GM12872 (cell line): ENCODE measurements around the gene PPM1H.

ENCODE experiments used
- TF ChIP-seq, protein P1 (sequence below): IDR thresholded peaks from 3 replicates; pipeline ENCODE4 v1.5.1; 2011; ENCODE audit warnings: low read depth, mild to moderate bottlenecking, low read length, moderate library complexity; ENCODE audit not compliant: insufficient read depth

Gene PPM1H

DNA sequence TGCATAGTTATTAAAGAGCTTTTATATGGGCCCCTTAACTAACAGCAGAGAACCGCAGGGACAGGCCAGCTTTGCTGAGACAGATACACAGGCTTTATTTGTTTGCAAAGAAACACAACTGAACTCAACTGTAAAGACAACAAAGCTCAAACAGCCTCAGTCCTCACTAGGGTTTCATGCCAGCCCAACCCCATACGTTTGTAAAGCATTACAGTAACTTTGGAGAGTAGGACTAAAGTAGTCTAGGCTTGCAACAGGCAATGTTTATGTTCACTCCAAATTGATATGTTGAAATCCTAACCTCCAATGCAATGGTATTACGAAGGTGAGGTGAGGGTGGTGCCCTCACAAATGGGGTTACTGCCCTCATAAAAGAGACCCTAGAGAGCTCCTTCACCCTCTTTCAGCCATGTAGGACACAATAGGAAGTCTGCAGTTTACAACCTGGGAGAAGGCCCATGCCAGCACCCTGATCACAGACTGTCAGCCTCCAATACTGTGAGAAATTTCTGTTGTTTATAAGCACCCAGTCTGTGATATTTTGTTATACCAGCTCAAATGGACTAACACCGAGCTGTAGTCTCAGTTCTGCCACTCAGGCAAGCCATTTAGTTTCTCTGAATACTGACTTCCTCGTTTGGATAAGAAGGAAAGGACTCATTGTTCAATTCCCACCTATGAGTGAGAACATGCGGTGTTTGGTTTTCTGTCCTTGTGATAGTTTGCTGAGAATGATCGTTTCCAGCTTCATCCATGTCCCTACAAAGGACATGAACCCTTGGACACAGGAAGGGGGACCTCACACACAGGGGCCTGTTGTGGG, 35.2 kb downstream of the PPM1H start:
- TF ChIP-seq, protein P1, sequence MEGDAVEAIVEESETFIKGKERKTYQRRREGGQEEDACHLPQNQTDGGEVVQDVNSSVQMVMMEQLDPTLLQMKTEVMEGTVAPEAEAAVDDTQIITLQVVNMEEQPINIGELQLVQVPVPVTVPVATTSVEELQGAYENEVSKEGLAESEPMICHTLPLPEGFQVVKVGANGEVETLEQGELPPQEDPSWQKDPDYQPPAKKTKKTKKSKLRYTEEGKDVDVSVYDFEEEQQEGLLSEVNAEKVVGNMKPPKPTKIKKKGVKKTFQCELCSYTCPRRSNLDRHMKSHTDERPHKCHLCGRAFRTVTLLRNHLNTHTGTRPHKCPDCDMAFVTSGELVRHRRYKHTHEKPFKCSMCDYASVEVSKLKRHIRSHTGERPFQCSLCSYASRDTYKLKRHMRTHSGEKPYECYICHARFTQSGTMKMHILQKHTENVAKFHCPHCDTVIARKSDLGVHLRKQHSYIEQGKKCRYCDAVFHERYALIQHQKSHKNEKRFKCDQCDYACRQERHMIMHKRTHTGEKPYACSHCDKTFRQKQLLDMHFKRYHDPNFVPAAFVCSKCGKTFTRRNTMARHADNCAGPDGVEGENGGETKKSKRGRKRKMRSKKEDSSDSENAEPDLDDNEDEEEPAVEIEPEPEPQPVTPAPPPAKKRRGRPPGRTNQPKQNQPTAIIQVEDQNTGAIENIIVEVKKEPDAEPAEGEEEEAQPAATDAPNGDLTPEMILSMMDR = no peak

DNA sequence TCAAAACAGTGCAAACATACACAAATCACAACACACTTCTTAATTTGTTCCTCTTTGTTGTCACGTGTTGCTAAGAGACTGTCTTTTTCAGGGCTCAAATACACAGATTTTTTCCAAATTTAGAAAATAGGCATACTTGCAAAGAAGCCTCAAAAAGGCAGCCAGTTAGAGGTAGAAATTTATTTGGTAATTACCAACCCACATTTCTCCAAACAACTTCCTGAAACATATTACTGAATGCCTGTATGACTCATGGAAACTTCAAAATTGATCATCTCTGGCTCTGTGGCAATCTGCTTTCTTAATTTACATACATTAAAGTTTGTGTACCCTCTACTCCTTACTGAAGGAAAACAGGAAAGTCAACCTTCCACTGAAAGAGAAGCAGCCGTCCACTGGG, 36.4 kb downstream of the PPM1H start:
- TF ChIP-seq, protein P1 = no peak

DNA sequence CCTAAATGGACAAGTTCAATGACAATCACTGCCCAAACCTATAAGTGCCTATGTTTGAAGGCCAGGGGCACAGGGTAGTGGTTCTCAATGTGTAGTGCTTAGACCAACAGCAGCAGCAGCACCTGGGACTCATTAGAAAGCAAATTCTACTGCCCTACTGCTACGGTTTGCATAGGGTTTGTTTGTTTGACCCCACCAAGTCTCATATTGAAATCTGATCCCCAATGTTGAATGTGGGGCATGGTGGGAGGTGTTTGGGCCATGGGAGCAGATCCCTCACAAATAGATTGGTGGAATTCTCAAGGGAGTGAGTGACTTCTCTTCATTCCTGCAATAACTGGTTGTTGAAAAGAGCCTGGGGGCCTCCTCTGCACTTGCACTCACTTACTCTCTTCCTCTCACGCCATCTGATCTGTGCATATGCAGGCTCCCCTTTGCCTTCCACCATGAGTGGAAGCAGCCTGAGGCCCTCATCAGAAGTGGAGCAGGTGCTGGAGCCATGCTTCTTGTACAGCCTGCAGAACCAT, 39.5 kb downstream of the PPM1H start:
- TF ChIP-seq, protein P1 = no peak

DNA sequence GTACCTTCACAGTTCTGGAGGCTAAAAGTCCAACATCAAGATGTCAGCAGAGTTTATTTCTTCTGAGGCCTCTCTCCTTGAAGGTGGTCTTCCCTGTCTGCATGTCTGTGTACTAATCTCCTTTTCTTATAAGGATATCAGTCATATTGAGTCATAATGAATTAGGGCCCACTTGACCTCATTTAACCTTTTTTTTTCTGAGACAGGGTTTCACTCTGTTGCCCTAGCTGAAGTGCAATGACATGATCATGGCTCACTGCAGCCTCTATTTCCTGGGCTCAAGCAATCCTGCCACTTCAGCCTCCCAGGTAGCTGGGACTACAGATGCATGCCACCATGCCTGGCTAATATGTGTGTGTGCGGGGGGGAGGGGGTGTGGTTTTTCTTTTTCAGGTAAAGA, 41.7 kb downstream of the PPM1H start:
- TF ChIP-seq, protein P1 = no peak

DNA sequence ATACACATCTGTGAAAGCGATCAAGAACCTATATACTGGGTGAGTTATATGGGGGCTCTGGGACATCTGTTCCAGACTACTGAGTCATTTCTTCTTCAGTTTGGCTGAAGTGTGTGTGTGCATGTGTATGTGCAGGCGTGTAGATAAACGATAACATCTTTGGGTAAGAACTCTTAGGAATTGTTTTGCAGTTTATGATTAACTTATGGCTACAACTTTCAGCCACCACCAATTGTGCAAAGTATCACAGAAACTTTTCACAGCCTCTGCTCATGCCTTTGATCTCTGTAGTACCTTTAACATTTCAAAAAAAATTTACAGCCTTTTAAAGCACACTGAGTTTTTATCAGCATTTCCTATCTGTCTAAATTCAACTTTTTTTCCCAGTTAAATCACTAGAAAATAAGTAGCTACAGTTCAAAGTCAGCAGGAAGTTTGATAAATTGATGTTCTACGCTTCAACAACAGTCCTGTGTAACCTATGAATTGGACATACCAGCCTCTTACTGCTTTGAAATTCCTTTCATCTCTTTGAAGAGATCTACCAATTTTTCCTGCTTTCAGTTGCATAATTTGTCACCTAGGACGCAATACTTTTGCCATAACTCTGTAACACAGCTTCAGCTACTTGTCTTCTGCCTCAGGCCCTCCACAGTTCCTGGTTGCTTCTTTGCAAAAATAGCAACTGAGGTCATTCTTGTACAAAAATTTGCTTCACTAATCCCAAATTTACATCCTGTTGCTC, 43.0 kb downstream of the PPM1H start:
- TF ChIP-seq, protein P1 = no peak

DNA sequence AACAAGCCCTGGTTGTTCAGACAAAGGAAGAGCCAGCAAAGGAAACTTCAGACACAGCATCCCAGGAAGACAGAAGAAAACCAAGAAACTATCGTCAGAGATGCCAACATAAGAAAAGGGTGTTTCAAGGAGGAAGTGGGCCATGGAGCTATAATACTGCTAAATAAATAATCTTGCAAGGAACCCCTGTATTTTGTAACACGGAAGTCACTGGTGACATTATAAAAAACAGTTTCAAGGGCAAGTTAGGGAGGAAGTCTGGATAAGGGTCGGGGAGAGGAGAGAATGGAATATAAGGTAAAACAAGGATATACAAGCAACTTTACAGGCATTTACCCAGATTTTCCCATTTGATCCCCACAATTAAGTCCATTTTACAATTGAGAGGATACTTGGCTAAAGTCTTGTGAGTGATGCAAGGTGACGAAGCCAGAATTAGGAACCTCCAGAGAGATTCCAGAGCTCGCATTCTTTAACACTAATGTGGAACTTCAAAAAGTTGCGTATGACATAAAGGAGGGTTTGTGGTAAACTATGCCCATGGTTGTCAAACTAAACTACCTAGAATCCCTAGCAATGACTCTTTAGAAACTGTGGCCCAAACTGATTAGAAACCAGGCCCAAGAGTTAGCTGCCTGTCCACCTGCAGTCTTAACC, 46.4 kb downstream of the PPM1H start:
- TF ChIP-seq, protein P1 = no peak

DNA sequence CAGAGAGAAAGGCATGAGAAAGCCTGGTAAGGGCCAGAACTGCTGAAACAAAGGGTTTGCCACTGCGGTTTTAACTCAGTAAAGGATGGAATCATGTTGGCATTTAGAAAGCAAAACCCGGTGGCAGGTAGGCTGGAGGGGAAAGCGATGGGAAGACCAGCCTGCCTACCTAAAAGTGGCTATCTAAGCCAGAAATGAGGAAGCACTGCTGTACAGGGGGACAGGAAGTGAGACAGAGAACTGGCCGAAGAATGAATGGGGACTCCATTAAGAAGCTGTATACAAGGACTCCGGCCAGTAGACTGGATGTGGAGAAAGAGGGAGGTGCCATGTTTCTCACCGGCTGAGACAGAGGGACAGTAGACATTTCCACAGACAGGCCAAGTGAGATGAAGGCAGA, 48.2 kb downstream of the PPM1H start:
- TF ChIP-seq, protein P1 = no peak
